ENCODE results near the gene SLC16A2.

Gene SLC16A2

DNA sequence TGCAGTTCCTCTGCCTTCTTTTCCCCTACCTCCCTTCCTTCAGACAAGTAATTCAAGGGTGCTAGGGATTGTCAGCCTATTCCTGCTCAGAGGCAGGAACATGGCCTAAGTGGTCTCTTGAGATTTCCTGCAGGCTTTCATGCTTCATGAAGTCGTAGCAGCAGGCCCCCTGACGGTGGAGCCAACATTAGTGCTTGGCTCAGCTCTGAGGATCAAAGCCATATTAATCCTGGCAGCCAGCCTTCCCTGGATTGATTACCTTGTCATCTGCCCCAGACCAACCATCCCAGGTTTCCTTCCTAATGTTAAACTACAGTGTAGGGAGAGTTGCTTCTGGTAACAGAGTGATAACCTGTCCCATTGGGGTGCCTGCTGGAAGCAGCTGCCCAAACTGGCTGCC, 84.1 kb downstream of the SLC16A2 start:
- no peak overlapping the region for H3K4me3 ChIP-seq (ENCODE audit: low read depth, low read length)
- no peak for TF ChIP-seq CTCF (IDR thresholded peaks at IDR 0.05; ENCODE audit: borderline replicate concordance, insufficient read depth, low read depth, low read length)

- TF ChIP-seq CTCF (IDR thresholded peaks at IDR 0.05; ENCODE audit: borderline replicate concordance, insufficient read depth, low read depth, low read length) = no peak
- no peak overlapping the region for H3K4me3 ChIP-seq (ENCODE audit: low read depth, low read length)
These were observed 85.2 kb downstream of the SLC16A2 start for GRCh38 chrX:74506317-74507115.

DNA sequence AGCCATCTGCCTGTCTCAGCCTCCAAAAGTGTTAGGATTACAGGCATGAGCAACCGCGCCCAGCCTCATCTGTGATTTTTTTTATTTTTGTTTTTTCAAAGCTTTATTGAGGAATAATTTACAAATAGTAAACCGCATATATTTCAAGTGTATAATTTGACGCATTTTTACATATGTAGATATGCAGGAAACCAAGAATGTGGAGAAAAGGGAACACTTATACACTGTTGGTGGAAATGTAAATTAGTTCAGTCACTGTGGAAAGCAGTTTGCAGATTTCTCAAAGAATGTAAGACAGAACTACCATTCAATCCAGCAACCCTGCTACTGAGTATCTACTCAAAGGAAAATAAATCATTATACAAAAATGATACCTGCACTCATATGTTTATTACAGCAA, 85.9 kb downstream of the SLC16A2 start:
- no peak overlapping the region for H3K4me3 ChIP-seq (ENCODE audit: low read depth, low read length)
- TF ChIP-seq CTCF (IDR thresholded peaks at IDR 0.05; ENCODE audit: borderline replicate concordance, insufficient read depth, low read depth, low read length) = no peak

GRCh38 chrX:74509989-74510388, 88.7 kb downstream of the SLC16A2 start:
- no peak for TF ChIP-seq CTCF (IDR thresholded peaks at IDR 0.05; ENCODE audit: borderline replicate concordance, insufficient read depth, low read depth, low read length)
- no peak overlapping the region for H3K4me3 ChIP-seq (ENCODE audit: low read depth, low read length)

- no peak for TF ChIP-seq CTCF (IDR thresholded peaks at IDR 0.05; ENCODE audit: borderline replicate concordance, insufficient read depth, low read depth, low read length)
These were observed 89.1 kb downstream of the SLC16A2 start for GRCh38 chrX:74510401-74510800.

DNA sequence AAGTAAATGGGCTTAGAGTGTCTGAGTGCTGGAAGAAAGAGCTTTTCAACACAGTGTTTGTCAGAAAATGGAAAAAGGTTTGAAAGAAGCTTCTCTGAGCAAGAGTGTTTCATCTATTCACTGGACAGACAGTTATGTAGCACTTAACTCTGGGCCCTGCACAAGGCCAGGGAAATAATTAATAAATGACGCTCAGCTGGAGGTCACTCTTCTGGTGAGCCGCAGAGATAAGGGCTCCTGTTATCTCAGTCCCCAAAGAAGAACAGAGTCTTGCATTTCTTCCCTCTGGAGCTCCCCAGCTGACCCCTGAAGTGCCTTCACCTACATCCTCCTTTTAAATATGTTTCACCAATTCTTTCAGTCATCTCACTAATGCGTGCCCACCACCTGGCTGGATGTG, 90.4 kb downstream of the SLC16A2 start:
- no peak for TF ChIP-seq CTCF (IDR thresholded peaks at IDR 0.05; ENCODE audit: borderline replicate concordance, insufficient read depth, low read depth, low read length)
- no peak overlapping the region for H3K4me3 ChIP-seq (ENCODE audit: low read depth, low read length)

More at GRCh38 chrX:74510401-74510800, 89.1 kb downstream of the SLC16A2 start:
- no peak overlapping the region for H3K4me3 ChIP-seq (ENCODE audit: low read depth, low read length)

- TF ChIP-seq CTCF (IDR thresholded peaks at IDR 0.05; ENCODE audit: borderline replicate concordance, insufficient read depth, low read depth, low read length) = no peak
- no peak overlapping the region for H3K4me3 ChIP-seq (ENCODE audit: low read depth, low read length)
These were observed 93.1 kb downstream of the SLC16A2 start for GRCh38 chrX:74514384-74514783.
